Measurements from ENCODE around the gene CIDEC. TPM values are rescaled to one million over a fixed set of nuclear protein-coding genes. Genes with fewer than 3 reads are reported as not detected.
A peak's percentile ranks its signal among the peaks of the same experiment; 100 is the strongest.

Gene CIDEC
- total and polyA plus RNA-seq, 2 of the 13 experiments (the other 11 are each of a cell fraction or from before 2014, with no cell fraction given): 2.5 to 10.4 TPM

DNA sequence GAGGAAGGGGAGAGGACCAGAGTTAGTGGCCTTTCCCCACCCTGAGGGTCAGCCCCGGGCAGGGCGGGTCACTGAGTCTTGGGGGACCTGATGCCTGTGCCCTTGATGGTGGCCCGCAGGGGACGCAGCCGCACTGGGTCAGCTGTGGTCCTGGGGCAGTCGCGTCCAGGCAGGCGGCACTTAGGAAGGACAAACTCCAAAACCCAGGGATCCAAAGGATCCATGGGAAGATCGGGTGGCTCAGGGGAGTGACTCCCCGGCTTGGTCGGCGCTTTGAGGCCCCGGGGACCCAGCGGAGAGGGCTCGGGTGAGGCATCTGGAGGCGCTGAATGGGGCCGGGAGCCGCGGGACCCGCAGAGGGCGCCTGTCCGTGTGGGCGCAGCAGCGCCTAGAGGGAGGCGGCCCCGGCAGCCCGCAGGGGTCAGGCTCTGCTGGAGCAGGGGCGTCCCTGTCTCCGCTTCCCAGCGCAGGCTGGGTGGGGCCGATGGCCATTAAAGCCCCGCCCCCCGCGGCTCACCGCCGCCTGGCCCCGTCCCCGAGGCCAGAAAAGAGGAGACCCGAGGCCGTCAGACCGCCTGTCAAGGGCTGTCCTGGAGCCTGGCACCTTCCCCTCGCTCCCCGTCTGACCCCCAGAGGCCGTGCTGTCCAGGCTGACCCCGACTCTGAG, 17.5 kb downstream of the CIDEC start (continued):
- TF ChIP-seq, protein P1, sequence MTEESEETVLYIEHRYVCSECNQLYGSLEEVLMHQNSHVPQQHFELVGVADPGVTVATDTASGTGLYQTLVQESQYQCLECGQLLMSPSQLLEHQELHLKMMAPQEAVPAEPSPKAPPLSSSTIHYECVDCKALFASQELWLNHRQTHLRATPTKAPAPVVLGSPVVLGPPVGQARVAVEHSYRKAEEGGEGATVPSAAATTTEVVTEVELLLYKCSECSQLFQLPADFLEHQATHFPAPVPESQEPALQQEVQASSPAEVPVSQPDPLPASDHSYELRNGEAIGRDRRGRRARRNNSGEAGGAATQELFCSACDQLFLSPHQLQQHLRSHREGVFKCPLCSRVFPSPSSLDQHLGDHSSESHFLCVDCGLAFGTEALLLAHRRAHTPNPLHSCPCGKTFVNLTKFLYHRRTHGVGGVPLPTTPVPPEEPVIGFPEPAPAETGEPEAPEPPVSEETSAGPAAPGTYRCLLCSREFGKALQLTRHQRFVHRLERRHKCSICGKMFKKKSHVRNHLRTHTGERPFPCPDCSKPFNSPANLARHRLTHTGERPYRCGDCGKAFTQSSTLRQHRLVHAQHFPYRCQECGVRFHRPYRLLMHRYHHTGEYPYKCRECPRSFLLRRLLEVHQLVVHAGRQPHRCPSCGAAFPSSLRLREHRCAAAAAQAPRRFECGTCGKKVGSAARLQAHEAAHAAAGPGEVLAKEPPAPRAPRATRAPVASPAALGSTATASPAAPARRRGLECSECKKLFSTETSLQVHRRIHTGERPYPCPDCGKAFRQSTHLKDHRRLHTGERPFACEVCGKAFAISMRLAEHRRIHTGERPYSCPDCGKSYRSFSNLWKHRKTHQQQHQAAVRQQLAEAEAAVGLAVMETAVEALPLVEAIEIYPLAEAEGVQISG (CRISPR knock-in tag; IDR thresholded peaks at IDR 0.05): peak; percentile 93
- TF ChIP-seq KDM2A (CRISPR knock-in tag; IDR thresholded peaks at IDR 0.05; ENCODE audit: borderline replicate concordance, low read depth) (peak; percentile 81), POLR2AphosphoS2 (IDR thresholded peaks at IDR 0.05; ENCODE audit: low read depth, low read length) (no peak), MBNL3 (CRISPR knock-in tag; conservative IDR thresholded peaks at IDR 0.05) (no peak), FOXM1 (CRISPR knock-in tag; IDR thresholded peaks at IDR 0.05) (no peak), ISX (CRISPR knock-in tag; conservative IDR thresholded peaks at IDR 0.05) (no peak), ZNF547 (CRISPR knock-in tag; IDR thresholded peaks at IDR 0.05) (no peak; the same call in 1 of the 2 replicates), NONO (IDR thresholded peaks at IDR 0.05) (no peak), NONO (CRISPR knock-in tag; conservative IDR thresholded peaks at IDR 0.05) (peak; percentile 48; the same call in 1 of the 2 replicates), NPAS2 (CRISPR knock-in tag; IDR thresholded peaks at IDR 0.05; ENCODE audit: borderline replicate concordance) (no peak), ZNF335 (CRISPR knock-in tag; IDR thresholded peaks at IDR 0.05) (no peak), ZNF510 (CRISPR knock-in tag; IDR thresholded peaks at IDR 0.05; ENCODE audit: low read depth) (0 out of 2 replicates have a peak, but pooled peaks have one; percentile 63), ARNTL (CRISPR knock-in tag; IDR thresholded peaks at IDR 0.05) (no peak), AKAP8 (CRISPR knock-in tag; IDR thresholded peaks at IDR 0.05) (0 out of 2 replicates have a peak, but pooled peaks have one; percentile 26), ZNF431 (CRISPR knock-in tag; IDR thresholded peaks at IDR 0.05; ENCODE audit: borderline replicate concordance, low read depth) (no peak)
- TF ChIP-seq, protein P2, sequence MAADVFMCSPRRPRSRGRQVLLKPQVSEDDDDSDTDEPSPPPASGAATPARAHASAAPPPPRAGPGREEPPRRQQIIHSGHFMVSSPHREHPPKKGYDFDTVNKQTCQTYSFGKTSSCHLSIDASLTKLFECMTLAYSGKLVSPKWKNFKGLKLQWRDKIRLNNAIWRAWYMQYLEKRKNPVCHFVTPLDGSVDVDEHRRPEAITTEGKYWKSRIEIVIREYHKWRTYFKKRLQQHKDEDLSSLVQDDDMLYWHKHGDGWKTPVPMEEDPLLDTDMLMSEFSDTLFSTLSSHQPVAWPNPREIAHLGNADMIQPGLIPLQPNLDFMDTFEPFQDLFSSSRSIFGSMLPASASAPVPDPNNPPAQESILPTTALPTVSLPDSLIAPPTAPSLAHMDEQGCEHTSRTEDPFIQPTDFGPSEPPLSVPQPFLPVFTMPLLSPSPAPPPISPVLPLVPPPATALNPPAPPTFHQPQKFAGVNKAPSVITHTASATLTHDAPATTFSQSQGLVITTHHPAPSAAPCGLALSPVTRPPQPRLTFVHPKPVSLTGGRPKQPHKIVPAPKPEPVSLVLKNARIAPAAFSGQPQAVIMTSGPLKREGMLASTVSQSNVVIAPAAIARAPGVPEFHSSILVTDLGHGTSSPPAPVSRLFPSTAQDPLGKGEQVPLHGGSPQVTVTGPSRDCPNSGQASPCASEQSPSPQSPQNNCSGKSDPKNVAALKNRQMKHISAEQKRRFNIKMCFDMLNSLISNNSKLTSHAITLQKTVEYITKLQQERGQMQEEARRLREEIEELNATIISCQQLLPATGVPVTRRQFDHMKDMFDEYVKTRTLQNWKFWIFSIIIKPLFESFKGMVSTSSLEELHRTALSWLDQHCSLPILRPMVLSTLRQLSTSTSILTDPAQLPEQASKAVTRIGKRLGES (CRISPR knock-in tag; IDR thresholded peaks at IDR 0.05; ENCODE audit: borderline replicate concordance): no peak
- TF ChIP-seq, protein P3, sequence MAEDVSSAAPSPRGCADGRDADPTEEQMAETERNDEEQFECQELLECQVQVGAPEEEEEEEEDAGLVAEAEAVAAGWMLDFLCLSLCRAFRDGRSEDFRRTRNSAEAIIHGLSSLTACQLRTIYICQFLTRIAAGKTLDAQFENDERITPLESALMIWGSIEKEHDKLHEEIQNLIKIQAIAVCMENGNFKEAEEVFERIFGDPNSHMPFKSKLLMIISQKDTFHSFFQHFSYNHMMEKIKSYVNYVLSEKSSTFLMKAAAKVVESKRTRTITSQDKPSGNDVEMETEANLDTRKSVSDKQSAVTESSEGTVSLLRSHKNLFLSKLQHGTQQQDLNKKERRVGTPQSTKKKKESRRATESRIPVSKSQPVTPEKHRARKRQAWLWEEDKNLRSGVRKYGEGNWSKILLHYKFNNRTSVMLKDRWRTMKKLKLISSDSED (CRISPR knock-in tag; IDR thresholded peaks at IDR 0.05): no peak
- TF ChIP-seq, protein P4, sequence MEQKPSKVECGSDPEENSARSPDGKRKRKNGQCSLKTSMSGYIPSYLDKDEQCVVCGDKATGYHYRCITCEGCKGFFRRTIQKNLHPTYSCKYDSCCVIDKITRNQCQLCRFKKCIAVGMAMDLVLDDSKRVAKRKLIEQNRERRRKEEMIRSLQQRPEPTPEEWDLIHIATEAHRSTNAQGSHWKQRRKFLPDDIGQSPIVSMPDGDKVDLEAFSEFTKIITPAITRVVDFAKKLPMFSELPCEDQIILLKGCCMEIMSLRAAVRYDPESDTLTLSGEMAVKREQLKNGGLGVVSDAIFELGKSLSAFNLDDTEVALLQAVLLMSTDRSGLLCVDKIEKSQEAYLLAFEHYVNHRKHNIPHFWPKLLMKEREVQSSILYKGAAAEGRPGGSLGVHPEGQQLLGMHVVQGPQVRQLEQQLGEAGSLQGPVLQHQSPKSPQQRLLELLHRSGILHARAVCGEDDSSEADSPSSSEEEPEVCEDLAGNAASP (CRISPR knock-in tag; IDR thresholded peaks at IDR 0.05; ENCODE audit: borderline replicate concordance): peak; percentile 55
- TF ChIP-seq, protein P5, sequence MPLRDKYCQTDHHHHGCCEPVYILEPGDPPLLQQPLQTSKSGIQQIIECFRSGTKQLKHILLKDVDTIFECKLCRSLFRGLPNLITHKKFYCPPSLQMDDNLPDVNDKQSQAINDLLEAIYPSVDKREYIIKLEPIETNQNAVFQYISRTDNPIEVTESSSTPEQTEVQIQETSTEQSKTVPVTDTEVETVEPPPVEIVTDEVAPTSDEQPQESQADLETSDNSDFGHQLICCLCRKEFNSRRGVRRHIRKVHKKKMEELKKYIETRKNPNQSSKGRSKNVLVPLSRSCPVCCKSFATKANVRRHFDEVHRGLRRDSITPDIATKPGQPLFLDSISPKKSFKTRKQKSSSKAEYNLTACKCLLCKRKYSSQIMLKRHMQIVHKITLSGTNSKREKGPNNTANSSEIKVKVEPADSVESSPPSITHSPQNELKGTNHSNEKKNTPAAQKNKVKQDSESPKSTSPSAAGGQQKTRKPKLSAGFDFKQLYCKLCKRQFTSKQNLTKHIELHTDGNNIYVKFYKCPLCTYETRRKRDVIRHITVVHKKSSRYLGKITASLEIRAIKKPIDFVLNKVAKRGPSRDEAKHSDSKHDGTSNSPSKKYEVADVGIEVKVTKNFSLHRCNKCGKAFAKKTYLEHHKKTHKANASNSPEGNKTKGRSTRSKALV (CRISPR knock-in tag; IDR thresholded peaks at IDR 0.05): peak; percentile 73; the same call in 1 of the 2 replicates

All from HepG2 (cell line).